ENCODE measurements around the gene SGMS1.

DNA sequence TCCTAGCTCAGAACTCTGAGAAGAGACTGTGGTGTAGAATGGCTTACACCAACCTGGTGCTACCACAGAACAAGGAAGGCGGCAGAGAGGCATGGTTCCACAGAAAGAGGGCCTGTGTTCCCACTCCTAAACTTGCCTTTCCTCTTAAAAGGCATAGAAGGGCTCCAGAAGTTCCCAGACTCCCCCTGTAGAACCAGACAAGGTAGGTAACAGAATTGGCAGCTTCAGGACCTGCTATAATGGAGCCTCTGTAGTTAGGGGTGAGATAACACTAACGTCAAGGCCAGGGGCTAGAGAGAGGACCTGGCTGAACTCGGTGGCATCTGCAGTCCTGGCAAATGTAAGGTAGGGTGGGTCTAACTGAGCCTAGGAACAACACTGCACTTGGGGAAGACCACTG is 26.7 kb upstream of the SGMS1 start:
- TF ChIP-seq POLR2A (IDR thresholded peaks at IDR 0.05), result no peak
- no peak for TF ChIP-seq CTCF (IDR thresholded peaks at IDR 0.05)

All from heart left ventricle (tissue), 13 donors.